Activated naive CD8-positive, alpha-beta T cell (primary cell): ENCODE measurements around the gene LSM4.
A peak's percentile ranks its signal among the peaks of the same experiment; 100 is the strongest.

Experiments used
- H3K27ac Mint-ChIP-seq: one replicate; pipeline ENCODE4 v1.8.0; 2021; ENCODE audit warnings: mixed read lengths
- H3K27me3 Mint-ChIP-seq: one replicate; pipeline ENCODE4 v1.8.0; 2021; ENCODE audit warnings: mixed read lengths
- H3K36me3 Mint-ChIP-seq: one replicate; pipeline ENCODE4 v1.8.0; 2021; ENCODE audit warnings: mixed read lengths
- H3K4me1 Mint-ChIP-seq: one replicate; pipeline ENCODE4 v1.8.0; 2021; ENCODE audit warnings: low read depth, mixed read lengths
- H3K4me3 Mint-ChIP-seq: one replicate; pipeline ENCODE4 v1.8.0; 2021; ENCODE audit warnings: mild to moderate bottlenecking, mixed read lengths
- H3K9me3 Mint-ChIP-seq: one replicate; pipeline ENCODE4 v1.8.0; 2021; ENCODE audit warnings: low read depth, mixed read lengths

LSM4 gene

DNA sequence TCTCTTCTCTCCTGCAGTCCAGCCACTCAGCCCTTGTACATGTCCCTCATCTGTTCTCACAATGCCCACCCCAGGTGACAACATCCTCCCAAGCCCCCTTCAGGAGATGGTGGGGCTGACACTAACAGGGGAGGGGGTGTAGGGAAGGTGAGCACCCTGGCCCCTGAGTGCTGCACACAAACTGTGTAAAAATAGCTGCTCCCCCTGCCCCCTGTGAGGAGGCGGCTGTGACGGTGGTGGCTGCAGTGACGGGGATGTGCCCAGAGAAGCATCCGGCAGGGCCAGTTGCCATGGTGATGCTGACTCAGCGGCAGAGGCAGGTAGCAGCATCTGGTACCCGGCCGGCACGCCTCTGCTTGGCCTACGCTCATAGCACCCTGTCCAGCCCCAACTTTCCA lies 28.4 kb downstream of the LSM4 start:
- H3K4me3 Mint-ChIP-seq = peak overlapping the region; percentile 76
- peaks cover 54% of the 10 kb centered on the region for H3K4me1 Mint-ChIP-seq
- H3K27me3 Mint-ChIP-seq = no peaks in the 10 kb centered on the region
- peak overlapping the region; percentile 89 for H3K27ac Mint-ChIP-seq
- no peaks in the 10 kb centered on the region for H3K9me3 Mint-ChIP-seq
- H3K36me3 Mint-ChIP-seq = no peaks in the 10 kb centered on the region

DNA sequence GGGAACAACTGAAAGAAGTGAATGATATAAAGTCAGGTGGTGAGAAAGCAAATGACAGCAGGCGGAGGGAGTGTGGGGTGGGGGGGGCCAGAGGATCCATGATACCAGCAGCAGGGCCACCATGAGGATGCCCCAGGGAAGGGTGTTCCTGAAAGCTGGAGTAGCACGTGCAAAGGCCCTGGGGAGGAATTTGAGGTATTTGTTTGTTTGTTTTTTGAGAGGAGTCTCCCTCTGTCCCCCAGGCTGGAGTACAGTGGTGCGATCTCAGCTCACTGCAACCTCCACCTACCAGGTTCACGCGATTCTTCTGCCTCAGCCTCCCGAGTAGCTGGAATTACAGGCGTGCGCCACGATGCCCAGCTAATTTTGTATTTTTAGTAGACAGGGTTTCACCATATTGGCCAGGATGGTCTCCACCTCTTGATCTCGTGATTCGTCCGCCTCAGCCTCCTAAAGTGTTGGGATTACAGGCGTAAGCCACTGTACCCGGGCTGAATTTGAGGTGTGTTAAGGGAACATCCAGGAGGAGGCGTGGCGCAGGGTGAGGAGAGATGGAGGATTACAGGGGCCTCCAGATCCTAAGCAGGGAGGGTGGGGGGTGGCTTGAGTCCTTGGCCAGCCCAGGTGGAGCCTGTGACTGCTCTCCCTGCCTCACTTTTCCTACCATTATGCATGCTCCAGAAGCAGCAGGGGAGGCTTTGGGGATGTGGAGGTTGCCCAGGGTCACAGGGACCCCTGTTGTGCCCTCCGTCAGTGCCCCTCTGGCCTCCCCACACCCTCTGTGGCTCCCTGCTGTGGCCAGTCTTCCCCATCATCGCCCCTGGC lies 29.0 kb downstream of the LSM4 start:
- Mint-ChIP-seq H3K4me1 (peaks cover 55% of the 10 kb centered on the region), H3K27me3 (no peaks in the 10 kb centered on the region), H3K9me3 (no peaks in the 10 kb centered on the region), H3K36me3 (no peaks in the 10 kb centered on the region), H3K4me3 (peak overlapping the region; percentile 89), H3K27ac (peak overlapping the region; percentile 94)

DNA sequence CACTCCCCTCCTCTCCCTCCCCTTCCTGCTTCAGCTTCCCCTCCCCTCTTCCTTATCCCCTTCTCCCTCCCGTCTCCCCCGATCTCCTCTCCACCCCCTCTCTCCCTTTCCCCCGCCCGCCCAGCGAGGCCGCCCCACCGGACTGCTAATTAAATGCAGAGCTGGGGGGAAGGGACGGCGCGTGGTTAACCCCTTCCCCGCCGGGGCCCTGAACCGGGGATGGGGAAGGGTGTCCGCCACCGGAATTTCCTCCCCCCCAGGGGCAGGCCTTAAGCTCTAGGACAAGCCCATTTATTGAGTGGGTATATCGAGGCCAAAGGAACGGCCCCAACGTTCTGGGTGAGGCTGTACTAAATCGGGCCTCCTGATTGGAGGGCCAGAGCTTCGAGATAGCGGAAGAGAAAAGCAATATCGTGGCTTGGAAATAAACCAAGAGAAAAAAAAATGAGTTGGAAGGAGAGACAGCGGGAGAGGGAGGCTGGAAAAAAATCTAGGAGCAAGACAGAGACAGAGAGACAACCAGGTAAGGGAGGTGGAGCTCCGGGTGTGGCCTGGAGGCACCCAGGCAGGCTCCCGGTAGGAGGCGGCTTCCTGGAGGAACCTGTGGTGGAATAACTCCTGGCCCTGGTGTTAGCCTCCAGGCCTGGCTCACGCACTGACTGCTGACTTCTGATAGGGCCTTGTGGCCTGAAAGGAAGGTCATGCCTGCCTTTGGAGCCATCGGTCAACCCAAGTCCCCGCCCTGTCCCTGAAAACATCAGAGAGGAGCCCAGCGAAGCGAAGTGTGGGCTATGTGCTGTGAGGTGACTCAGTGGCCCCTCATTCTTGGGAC lies 29.9 kb downstream of the LSM4 start:
- Mint-ChIP-seq H3K27me3 (no peaks in the 10 kb centered on the region), H3K4me1 (peaks cover 49% of the 10 kb centered on the region), H3K4me3 (peak overlapping the region; percentile 89), H3K36me3 (no peaks in the 10 kb centered on the region), H3K9me3 (no peaks in the 10 kb centered on the region), H3K27ac (peak overlapping the region; percentile 94)

DNA sequence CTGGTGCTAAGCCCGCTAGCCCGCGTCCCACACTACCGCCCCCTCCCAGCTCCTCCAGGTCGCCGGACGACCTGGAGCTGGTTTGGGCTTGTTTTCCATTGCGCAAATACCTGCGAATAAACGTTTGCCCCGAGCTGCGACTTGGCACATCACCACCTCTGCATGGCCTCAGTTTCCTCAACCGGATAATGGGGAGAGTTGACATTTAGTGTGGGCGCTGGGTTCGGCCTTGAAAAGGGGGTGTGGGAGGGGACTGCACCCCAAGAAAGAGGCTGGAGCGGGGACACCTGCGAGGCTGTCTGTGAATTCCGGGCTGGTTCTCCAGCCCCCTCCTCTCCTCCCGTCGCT lies 30.4 kb downstream of the LSM4 start:
- Mint-ChIP-seq H3K4me1 (peaks cover 49% of the 10 kb centered on the region), H3K4me3 (peak overlapping the region; percentile 89), H3K9me3 (no peaks in the 10 kb centered on the region), H3K27ac (peak overlapping the region; percentile 94), H3K36me3 (no peaks in the 10 kb centered on the region), H3K27me3 (no peaks in the 10 kb centered on the region)

DNA sequence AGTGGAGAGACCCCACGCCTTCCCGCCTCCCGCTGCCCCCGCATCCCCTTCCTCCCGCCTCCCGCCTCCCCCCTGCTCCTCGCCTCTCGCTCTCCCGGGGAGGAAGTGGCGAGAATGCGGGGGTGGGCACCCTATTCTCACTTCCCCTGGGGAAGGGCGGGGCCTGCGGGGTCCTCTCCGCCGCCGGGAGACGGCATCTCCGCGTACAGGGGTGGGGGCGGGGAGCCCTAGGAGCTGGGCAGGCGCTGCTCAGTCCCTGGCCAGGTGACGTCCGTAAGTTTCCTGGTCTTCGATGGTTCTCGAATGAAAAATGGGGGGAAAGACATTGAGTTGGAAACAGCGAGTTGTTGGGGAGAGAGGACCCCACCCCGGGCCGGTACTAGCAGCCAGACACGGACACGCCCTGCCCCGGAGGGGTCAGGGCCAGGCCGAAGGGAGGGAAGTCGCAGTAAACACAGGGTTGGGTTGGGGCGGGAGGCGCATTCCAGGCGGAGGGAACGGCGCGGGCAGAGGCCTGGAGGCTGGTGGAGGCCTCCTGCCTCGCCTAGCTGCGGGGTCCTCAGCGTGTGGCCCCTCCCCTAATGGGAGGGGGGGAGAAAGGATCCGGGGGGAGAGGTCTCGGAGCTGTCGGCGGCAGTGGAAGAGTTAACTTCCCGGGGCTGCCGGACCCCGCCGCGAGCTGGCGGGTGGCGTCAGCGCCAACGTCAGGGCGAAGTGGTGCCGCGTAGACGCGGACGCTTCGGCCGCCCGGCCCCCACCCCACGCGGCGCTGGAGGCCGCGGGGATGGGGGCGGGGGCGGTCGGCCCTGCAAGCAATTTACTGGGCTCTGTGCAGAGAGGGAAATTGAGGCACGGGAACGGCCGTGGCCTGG lies 31.1 kb downstream of the LSM4 start:
- Mint-ChIP-seq H3K36me3 (no peaks in the 10 kb centered on the region), H3K27ac (peak overlapping the region; percentile 96), H3K27me3 (no peaks in the 10 kb centered on the region), H3K4me1 (peaks cover 48% of the 10 kb centered on the region), H3K9me3 (no peaks in the 10 kb centered on the region), H3K4me3 (peak overlapping the region; percentile 89)

DNA sequence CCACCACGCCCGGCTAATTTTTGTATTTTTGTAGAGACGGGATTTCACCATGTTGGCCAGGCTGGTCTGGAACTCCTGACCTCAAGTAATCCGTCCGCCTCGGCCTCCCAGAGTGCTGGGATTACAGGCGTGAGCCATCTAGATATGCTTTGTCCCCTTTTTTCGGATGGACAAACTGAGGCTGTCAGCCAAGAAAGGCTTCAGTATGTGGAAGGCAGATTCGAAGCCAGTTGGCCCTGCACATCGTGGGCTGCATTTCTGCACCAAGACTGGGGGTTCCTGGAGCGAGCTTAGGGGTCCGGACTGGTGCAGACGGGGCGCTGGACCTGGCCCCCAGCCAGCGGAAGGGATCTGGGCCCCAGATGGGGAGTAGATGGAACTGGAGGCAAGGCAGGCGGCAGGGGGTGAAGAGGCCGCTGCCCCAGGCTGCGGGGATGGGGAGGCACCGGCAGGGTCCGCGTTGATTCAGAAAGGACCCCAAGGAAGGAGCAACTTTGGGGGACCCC lies 31.8 kb downstream of the LSM4 start:
- Mint-ChIP-seq H3K4me3 (peak overlapping the region; percentile 87), H3K36me3 (no peaks in the 10 kb centered on the region), H3K4me1 (peaks cover 51% of the 10 kb centered on the region), H3K27ac (peak overlapping the region; percentile 97), H3K9me3 (no peaks in the 10 kb centered on the region), H3K27me3 (no peaks in the 10 kb centered on the region)

DNA sequence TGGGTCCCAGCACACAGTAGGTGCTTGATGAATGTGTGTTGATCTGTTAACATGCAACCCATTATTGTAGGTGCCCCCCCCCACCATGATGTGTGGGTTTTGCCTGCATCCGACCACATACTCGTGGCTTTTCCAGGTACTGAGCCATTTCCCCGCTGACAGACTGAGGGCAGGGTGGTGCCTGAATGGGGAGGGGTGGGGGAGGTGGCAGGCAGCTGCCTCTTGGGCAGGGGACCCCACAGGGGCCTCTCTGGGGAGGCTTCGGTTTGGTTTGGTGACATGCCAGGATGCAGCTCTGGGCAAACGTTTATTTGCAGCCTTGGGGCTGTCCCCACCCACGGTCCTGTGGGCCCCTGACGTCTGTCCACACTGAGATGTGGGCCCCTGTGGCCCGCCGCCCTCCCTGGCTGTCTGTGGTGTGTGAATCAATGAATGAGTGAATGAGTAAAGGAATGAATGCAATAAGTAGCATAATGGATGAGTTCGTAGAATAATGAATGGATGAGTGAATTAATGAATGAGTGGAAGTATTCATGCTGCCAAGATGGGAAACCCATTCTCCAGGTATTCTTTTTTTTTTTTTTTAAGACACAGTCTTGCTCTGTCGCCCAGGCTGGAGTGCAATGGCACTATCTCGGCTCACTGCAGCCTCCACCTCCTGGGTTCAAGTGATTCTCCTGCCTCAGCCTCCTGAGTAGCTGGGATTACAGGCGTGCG lies 32.4 kb downstream of the LSM4 start:
- H3K4me3 Mint-ChIP-seq = peak overlapping the region; percentile 87
- H3K27me3 Mint-ChIP-seq = no peaks in the 10 kb centered on the region
- no peaks in the 10 kb centered on the region for H3K9me3 Mint-ChIP-seq
- H3K4me1 Mint-ChIP-seq = peaks cover 54% of the 10 kb centered on the region
- H3K27ac Mint-ChIP-seq = peak overlapping the region; percentile 97
- no peaks in the 10 kb centered on the region for H3K36me3 Mint-ChIP-seq

DNA sequence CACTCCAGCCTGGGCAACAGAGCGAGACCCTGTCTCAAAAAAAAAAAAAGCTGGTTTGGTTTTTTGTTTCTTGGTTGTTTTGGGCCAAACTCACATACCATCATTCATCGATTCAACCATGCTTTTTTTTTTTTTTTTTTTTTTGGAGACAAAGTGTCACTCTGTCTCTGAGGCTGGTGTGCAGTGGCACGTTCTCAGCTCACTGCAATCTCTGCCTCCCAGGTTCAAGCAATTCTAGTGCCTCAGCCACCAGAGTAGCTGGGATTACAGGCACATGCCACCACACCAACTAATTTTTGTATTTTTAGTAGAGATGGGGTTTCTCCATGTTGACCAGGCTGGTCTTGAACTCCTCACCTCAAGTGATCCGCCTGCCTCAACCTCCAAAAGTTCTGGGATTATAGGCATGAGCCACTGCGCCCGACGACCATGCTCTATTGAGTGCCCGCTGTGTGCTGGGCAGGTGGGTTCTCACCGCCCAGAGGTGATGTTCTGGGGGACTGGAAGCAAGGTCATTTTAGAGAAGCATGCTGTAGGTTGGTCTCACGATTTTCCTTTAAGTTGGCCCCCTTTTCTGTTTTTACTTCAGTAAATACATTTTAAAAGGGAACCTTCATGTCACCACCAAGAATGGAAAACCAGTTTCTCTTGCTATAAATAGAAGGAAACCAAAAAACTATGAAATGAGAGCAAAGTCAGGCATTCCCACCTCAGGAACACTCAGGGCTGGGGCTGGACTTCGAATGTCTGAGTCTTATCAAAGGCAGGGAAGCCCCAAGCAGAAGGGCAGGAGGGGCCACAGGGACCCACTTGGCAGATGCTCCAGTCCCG lies 33.2 kb downstream of the LSM4 start:
- Mint-ChIP-seq H3K4me1 (peaks cover 57% of the 10 kb centered on the region), H3K27me3 (no peaks in the 10 kb centered on the region), H3K36me3 (no peaks in the 10 kb centered on the region), H3K27ac (peak overlapping the region; percentile 94), H3K9me3 (no peaks in the 10 kb centered on the region), H3K4me3 (peak overlapping the region; percentile 58)

DNA sequence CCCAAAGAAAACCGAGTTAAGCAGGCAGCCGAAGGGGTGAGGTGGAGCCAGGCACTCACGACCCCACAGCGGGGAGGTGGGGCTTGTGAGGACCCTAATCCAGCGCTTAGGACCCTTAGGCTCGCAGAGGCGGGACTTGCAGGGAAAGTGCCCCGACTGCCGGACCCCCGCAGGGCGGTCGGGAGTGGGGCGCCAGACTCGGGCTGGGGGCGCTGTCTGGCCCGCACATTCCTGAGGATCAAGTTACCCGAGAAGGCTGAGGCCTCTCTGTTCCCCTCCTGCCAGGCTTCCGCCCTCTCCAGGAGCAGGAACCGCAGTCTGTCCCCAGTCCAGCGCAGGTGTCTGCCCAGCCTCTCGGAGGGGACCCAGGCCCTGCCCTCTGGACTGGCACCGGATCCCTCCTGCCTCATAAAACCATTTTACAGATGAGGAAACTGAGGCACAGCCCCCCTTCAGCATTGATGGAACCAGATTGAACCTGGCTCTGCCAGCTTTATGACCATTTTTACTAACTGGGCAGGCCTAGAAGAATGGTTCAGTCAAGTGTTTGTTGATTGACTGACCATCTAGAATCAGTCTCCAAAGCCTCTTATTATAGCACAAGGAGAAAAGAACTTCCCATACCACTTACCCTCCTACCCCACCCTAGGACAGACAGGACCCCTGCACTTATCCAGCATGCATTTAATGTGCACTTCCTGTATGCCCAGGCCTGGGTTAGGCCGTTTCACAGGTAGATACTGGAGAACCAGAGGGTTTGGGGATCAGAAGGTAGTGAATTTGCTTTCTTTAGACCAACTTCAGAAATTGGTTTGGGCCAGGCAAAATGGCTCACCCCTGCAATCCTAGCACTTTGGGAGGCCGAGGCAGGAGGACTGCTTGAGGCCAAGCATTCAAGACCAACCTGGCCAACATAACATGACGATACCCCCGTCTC lies 34.8 kb downstream of the LSM4 start:
- H3K9me3 Mint-ChIP-seq = no peaks in the 10 kb centered on the region

DNA sequence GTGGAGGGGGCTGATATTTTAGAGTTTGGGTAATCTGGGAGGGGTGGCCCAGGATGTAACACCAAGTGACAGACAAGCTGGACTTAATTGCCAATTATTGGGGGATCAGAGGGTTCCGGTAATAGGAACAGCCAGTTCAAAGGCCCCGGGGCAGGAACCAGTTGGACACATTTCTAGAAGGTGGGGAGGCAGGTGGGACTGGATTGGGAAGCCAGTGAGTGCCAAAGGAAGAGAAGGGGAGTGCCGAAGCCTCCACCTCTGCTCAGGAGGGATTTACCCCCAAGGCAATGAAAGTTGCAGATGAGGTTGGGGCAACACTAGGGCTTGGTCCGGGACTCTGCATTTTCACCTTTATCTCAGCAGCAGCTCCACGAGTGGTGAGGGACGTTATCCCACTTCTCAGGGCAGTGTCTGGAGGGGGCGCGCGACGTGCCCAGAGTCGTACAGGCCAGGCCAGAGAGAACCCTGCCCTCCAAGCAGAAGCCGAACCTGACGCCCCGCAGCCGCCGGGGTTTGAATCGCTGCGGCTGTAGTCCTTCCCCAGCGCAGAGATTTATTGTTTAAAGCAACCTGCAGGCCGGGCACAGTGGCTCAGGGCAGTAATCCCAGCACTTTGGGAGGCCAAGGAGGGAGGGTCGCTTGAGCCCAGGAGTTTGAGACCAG lies 35.8 kb downstream of the LSM4 start:
- Mint-ChIP-seq H3K9me3 (no peaks in the 10 kb centered on the region), H3K36me3 (no peaks in the 10 kb centered on the region), H3K4me3 (no peak overlapping the region), H3K27ac (peak overlapping the region; percentile 94), H3K4me1 (peaks cover 57% of the 10 kb centered on the region), H3K27me3 (no peaks in the 10 kb centered on the region)

More for the DNA sequence above, 34.8 kb downstream of the LSM4 start:
- H3K27me3 Mint-ChIP-seq = no peaks in the 10 kb centered on the region
- H3K4me3 Mint-ChIP-seq = no peak overlapping the region
- no peaks in the 10 kb centered on the region for H3K36me3 Mint-ChIP-seq
- H3K27ac Mint-ChIP-seq = peak overlapping the region; percentile 50
- peaks cover 50% of the 10 kb centered on the region for H3K4me1 Mint-ChIP-seq

DNA sequence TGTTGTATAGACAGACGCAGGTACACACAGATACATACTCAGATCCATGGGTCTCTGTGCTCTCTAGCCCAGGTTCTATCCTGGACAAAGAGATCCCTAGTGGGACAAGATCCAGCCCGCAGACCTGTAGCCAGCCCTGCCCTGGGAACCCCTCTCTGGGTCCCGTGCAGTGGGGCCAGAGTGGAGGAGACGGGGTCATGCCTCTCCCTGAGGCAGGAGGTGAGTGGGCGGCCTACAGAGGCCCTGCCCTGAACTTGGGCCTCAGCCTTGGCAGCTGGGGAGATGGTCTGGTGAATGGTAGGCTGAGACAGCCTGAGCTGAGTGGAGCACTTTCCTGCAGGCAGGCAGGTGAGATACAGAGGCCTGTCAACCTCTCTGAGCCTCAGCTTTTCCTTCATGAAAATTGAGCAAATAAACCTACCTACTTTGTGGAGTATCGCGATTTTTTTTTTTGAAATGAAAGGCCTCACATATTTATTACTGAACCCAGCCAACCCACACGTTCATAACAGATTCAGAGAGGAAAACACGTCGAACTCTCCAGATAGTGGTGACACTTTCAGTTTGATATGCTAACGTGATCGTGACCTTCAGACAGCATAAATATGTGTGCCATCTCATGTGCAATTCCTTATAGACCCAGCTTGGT lies 38.0 kb downstream of the LSM4 start:
- H3K9me3 Mint-ChIP-seq = no peaks in the 10 kb centered on the region
- no peaks in the 10 kb centered on the region for H3K36me3 Mint-ChIP-seq
- H3K4me1 Mint-ChIP-seq = peaks cover 40% of the 10 kb centered on the region
- no peaks in the 10 kb centered on the region for H3K27me3 Mint-ChIP-seq
- peak overlapping the region; percentile 75 for H3K4me3 Mint-ChIP-seq
- peak overlapping the region; percentile 94 for H3K27ac Mint-ChIP-seq

DNA sequence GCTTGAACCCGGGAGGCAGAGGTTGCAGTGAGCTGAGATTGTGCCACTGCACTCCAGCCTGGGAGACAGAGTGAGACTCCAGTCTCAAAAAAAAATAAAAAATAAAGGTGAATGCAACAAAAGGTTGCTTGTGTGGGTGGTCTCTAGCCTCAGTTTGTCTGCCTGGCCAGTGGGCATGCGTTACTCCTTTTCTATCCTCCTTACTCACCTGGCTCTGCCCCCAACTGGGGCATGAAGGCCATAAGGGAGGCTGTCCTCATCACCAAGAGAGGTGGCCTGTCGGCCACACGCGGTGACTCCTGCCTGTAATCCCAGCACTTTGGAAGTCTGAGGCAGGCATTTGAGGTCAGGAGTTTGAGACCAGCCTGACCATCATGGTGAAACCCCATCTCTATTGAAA lies 39.5 kb downstream of the LSM4 start:
- no peaks in the 10 kb centered on the region for H3K9me3 Mint-ChIP-seq

More for the DNA sequence above, 39.5 kb downstream of the LSM4 start:
- Mint-ChIP-seq H3K4me3 (peak overlapping the region; percentile 35), H3K4me1 (peaks cover 44% of the 10 kb centered on the region), H3K27ac (peak overlapping the region; percentile 61), H3K27me3 (no peaks in the 10 kb centered on the region), H3K36me3 (peaks cover 9% of the 10 kb centered on the region)
